ENCODE measurements around the gene SPINT2. TPM values are rescaled to one million over a fixed set of nuclear protein-coding genes. Genes with fewer than 3 reads are reported as not detected.
A peak's percentile ranks its signal among the peaks of the same experiment; 100 is the strongest.

The SPINT2 gene
- total RNA-seq, 2 donors from 2014 or later, result 415 to 487 TPM

- Mint-ChIP-seq H3K27ac (peak overlapping the region; percentile 44), H3K36me3 (ENCODE audit: low read depth) (peaks cover 47% of the 10 kb centered on the region), H3K9me3 (peaks cover 5% of the 10 kb centered on the region), H3K4me3 (no peak overlapping the region), H3K4me1 (no peaks in the 10 kb centered on the region), H3K27me3 (ENCODE audit: insufficient read depth) (no peaks in the 10 kb centered on the region)
- DNase-seq, result no peak
- TF ChIP-seq CTCF (conservative IDR thresholded peaks at IDR 0.05), result no peak
- Histone ChIP-seq H3K36me3 (ENCODE audit: control insufficient read depth, insufficient read depth, low read length) (peaks cover 42% of the 10 kb centered on the region), H3K9me3 (ENCODE audit: control insufficient read depth, low read length) (no peaks in the 10 kb centered on the region), H3K9ac (ENCODE audit: extremely low read depth, low read length, poor library complexity, severe bottlenecking) (no peak overlapping the region), H3K4me3 (ENCODE audit: low read length) (no peak overlapping the region), H3K27ac (ENCODE audit: low read depth, low read length) (no peak overlapping the region), H3K27me3 (ENCODE audit: control insufficient read depth, insufficient read depth, low read length, poor library complexity, severe bottlenecking) (no peaks in the 10 kb centered on the region), H3K4me1 (ENCODE audit: control insufficient read depth, insufficient read depth, low read length) (no peaks in the 10 kb centered on the region)
- WGBS, 2 experiments (ENCODE audit: insufficient coverage in 1 of 2, insufficient read length in 1 of 2), result 92 to 95% methylated on average over 7 to 8 of the region's 8 CpGs
Observed at GRCh38 chr19:38294090-38294489, 29.7 kb downstream of the SPINT2 start.

GRCh38 chr19:38298821-38299680, 34.7 kb downstream of the SPINT2 start:
- H3K27me3 Mint-ChIP-seq (ENCODE audit: insufficient read depth), result peaks cover 14% of the 10 kb centered on the region

More at GRCh38 chr19:38298821-38299680, 34.7 kb downstream of the SPINT2 start:
- no peak for DNase-seq
- no peaks in the 10 kb centered on the region for H3K9me3 ChIP-seq (ENCODE audit: control insufficient read depth, low read length)
- 89 to 96% methylated on average over 11 of the region's 11 CpGs for WGBS, 2 experiments (ENCODE audit: insufficient coverage in 1 of 2, insufficient read length in 1 of 2)
- peaks cover 8% of the 10 kb centered on the region for H3K36me3 Mint-ChIP-seq (ENCODE audit: low read depth)
- no peaks in the 10 kb centered on the region for H3K4me1 ChIP-seq (ENCODE audit: control insufficient read depth, insufficient read depth, low read length)
- H3K9ac ChIP-seq (ENCODE audit: extremely low read depth, low read length, poor library complexity, severe bottlenecking), result no peak overlapping the region
- peaks cover 5% of the 10 kb centered on the region for H3K9me3 Mint-ChIP-seq
- TF ChIP-seq CTCF (conservative IDR thresholded peaks at IDR 0.05), result no peak
- H3K4me3 ChIP-seq (ENCODE audit: low read length), result no peak overlapping the region
- H3K27ac ChIP-seq (ENCODE audit: low read depth, low read length), result no peak overlapping the region
- H3K27me3 ChIP-seq (ENCODE audit: control insufficient read depth, insufficient read depth, low read length, poor library complexity, severe bottlenecking), result no peaks in the 10 kb centered on the region
- no peak overlapping the region for H3K27ac Mint-ChIP-seq
- H3K4me1 Mint-ChIP-seq, result peaks cover 3% of the 10 kb centered on the region
- no peak overlapping the region for H3K4me3 Mint-ChIP-seq
- H3K36me3 ChIP-seq (ENCODE audit: control insufficient read depth, insufficient read depth, low read length), result peaks cover 4% of the 10 kb centered on the region
